Stimulated activated effector memory CD8-positive, alpha-beta T cell treated with anti-CD3 and anti-CD28 coated beads, Interleukin-12 subunit alpha, Interleukin-12 subunit beta, amount 100 ng/mL, for 72 hours (primary cell): ENCODE results near the gene TMEM135.

Experiments used
- ATAC-seq: fragments of 150-1000 bp; cut with Tn5 transposase; 2 replicates; pipeline ENCODE4 v1.10.0; 2021
- DNase-seq, 2 donors: peaks; one replicate each; pipeline ENCODE4 v3.0.0; 2021 to 2022; ENCODE audit warnings: low spot score in 2 of 2
- H3K27ac Mint-ChIP-seq: one replicate; pipeline ENCODE4 v1.8.0; 2022; ENCODE audit warnings: mild to moderate bottlenecking, mixed read lengths
- H3K36me3 Mint-ChIP-seq: one replicate; pipeline ENCODE4 v1.8.0; 2022; ENCODE audit warnings: mild to moderate bottlenecking, mixed read lengths
- H3K4me1 Mint-ChIP-seq: one replicate; pipeline ENCODE4 v1.8.0; 2022; ENCODE audit warnings: mixed read lengths
- H3K4me3 Mint-ChIP-seq: one replicate; pipeline ENCODE4 v1.8.0; 2022; ENCODE audit warnings: mild to moderate bottlenecking, mixed read lengths
- H3K9me3 Mint-ChIP-seq: one replicate; pipeline ENCODE4 v1.8.0; 2022; ENCODE audit warnings: mixed read lengths

Gene TMEM135

DNA sequence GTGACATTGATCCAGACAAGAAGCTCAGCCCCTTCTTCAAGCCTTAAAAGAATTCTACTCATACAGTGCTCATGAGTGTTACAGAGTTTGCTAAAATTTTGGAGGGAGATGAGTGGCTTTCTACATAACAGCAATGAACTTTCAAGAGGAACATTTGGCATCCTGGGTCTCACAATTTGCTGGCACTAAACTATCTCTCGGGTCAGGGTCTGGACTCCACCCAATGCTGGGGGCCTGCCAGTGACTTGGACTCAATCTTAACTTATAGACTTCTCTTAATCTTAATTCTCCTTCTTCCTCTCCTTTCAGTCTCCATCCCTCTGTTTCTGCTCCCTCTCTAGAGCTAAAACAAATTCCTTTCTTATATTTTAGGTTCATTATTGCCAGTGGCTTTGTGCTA lies 317.9 kb downstream of the TMEM135 start:
- no peaks in the 10 kb centered on the region for H3K9me3 Mint-ChIP-seq
- no peak overlapping the region for H3K4me3 Mint-ChIP-seq
- ATAC-seq (no peak), DNase-seq (no peak)
- no peaks in the 10 kb centered on the region for H3K36me3 Mint-ChIP-seq
- no peak overlapping the region for H3K27ac Mint-ChIP-seq
- H3K4me1 Mint-ChIP-seq = peaks cover 15% of the 10 kb centered on the region

DNA sequence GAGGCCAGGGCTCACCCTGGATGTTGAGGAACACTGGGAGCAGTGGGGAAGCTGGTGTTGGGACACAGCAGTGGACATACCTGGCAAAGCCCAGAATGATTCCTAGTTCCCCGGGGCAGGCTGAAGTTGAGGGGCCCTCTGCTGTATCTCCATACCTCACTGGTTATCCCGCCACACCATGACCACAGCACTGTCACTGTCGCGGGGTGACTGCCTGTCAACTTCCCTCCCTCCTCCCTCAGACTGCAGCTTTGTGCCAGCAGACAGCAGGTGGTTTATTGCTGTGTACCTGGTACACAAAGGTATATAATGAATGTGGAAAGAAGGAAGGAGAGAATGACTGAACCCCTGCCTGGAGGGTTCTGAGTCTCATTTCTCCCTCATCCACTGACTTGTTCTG lies 318.7 kb downstream of the TMEM135 start:
- Mint-ChIP-seq H3K36me3 (no peaks in the 10 kb centered on the region), H3K27ac (no peak overlapping the region), H3K4me1 (peaks cover 15% of the 10 kb centered on the region), H3K4me3 (no peak overlapping the region), H3K9me3 (no peaks in the 10 kb centered on the region)
- DNase-seq (no peak), ATAC-seq (no peak)

DNA sequence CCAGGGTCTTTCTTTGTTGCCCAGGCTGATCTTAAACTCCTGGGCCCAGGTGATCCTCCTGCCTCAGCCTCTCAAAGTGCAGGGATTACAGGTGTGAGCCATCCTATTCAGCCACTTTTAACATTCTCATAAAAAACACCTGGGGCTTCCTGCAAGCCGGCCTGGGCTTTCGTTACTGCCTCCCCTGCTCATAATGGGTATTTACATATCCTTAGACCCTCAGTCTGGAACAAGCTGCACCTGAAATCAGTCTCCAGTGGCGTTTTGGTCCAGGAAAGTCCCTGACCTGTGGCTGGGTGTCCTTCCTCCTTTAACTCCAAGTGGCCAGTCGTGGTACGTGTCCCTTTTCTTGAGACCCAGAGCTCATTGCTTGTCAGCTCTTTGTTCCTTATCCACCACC lies 320.7 kb downstream of the TMEM135 start:
- Mint-ChIP-seq H3K9me3 (no peaks in the 10 kb centered on the region), H3K27ac (no peak overlapping the region), H3K4me3 (no peak overlapping the region), H3K36me3 (no peaks in the 10 kb centered on the region), H3K4me1 (peaks cover 3% of the 10 kb centered on the region)
- no peak for ATAC-seq
- DNase-seq = no peak

DNA sequence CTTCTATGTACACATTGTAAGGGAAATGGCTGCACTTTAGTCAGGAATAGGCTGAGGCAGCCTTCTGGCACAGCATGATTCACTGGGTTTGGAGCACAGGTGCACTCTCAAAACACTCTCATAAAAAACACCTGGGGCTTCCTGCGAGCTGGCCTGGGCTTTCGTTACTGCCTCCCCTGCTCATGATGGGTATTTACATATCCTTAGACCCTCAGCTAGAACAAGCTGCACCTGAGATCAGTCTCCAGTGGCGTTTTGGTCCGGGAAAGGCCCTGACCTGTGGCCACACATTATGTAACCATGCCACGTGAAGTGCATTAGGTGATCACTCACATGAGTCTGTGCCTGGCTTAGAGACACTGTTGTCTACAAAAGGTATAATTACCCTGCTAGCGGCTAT lies 321.7 kb downstream of the TMEM135 start:
- Mint-ChIP-seq H3K27ac (no peak overlapping the region), H3K36me3 (no peaks in the 10 kb centered on the region), H3K4me1 (no peaks in the 10 kb centered on the region), H3K4me3 (no peak overlapping the region), H3K9me3 (no peaks in the 10 kb centered on the region)
- ATAC-seq = no peak
- DNase-seq = no peak

DNA sequence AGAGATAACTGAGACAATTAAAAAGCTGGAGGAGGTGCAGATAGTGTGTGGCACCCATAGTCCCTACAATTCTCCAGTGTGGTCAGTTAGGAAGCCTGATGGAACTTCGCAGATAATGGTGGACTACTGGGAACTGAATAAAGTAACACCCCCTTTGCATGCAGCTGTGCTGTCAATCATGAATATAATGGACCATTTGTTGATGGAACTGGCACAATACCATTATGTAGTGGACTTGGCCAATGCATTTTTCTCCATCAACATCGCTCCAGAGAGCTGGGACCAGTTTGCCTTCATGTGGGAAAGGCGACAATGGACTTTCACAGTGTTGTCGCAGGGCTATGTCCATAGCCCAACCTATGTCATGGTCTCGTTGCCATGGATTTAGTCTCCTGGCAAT lies 324.2 kb downstream of the TMEM135 start:
- Mint-ChIP-seq H3K4me1 (no peaks in the 10 kb centered on the region), H3K4me3 (no peak overlapping the region), H3K9me3 (no peaks in the 10 kb centered on the region), H3K36me3 (no peaks in the 10 kb centered on the region), H3K27ac (no peak overlapping the region)
- ATAC-seq = no peak
- no peak for DNase-seq

DNA sequence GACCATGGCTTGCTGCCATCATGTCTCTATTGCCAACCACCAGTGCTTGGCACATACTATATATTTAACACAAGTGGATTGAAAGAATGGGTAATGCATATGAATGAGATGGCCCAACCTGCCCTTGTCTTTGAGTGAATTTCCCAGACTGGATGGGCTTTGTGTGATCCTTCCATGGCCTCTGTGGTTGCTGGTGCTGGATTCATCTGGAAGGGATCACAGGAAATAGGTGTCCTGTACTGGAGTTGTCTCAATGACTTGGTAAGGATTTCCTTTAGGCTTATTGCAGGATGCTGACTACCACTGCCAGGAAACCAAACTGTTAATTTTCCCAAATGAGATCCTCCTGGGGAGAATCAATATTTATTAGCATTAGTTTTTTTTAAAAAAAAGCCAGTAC lies 328.6 kb downstream of the TMEM135 start:
- H3K27ac Mint-ChIP-seq = no peak overlapping the region

DNA sequence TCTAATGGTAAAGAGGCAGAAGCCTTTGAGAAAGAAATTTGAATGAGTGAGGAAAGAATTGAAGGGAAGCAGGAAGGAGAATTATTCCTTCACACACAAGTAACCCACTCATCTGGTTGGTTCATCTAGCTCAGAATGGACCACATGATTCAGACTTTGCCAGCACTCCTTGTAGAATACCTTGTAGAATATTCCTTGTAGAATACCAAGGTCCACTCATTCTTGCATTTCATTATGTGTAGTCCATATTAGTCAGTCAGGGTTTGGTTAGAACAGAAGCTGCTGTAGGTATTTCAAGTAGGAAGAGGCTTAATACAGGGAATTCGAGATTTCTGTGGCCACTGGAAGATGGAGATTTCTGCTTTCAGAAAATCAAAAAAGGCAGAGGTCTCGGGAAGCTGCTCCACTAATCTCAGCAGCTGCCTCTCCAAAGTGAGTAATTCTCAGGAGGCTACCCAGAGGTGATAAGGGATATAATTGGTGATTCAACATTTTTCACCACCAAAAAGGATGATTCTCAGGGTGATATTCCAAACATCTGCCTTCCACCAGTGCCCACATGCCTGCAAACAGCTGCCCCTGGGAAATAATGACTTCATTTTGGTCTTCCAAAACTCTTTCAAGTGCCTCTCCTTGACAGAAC lies 329.1 kb downstream of the TMEM135 start:
- ATAC-seq (no peak), DNase-seq (no peak)
- no peak overlapping the region for H3K4me3 Mint-ChIP-seq
- H3K36me3 Mint-ChIP-seq = no peaks in the 10 kb centered on the region
- H3K9me3 Mint-ChIP-seq = no peaks in the 10 kb centered on the region
- no peaks in the 10 kb centered on the region for H3K4me1 Mint-ChIP-seq
- no peak overlapping the region for H3K27ac Mint-ChIP-seq

More for the DNA sequence above, 328.6 kb downstream of the TMEM135 start:
- Mint-ChIP-seq H3K9me3 (no peaks in the 10 kb centered on the region), H3K4me1 (no peaks in the 10 kb centered on the region), H3K4me3 (no peak overlapping the region), H3K36me3 (no peaks in the 10 kb centered on the region)
- ATAC-seq (no peak), DNase-seq (no peak)

DNA sequence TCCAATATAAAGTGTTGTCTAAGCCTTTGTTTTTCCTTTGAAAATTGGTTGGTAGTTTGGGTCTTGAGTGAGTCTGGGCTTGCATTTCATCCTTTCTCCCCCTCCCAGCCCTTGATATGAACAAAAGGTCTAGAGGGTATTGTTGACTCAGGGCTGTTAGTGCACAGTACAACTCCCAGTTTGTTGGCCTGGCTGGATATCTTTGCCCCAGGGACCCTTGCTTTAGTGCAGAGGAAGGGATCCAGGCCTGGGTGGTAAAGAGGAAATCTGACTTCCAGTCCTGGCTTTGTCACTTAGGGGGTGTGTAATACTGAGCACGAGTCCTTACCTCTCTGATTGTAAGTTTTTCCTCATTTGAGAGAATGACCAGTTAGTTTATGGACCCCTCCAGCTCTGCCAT lies 330.4 kb downstream of the TMEM135 start:
- no peak for DNase-seq
- no peak for ATAC-seq
- Mint-ChIP-seq H3K4me3 (no peak overlapping the region), H3K27ac (no peak overlapping the region), H3K9me3 (no peaks in the 10 kb centered on the region), H3K4me1 (no peaks in the 10 kb centered on the region), H3K36me3 (no peaks in the 10 kb centered on the region)

DNA sequence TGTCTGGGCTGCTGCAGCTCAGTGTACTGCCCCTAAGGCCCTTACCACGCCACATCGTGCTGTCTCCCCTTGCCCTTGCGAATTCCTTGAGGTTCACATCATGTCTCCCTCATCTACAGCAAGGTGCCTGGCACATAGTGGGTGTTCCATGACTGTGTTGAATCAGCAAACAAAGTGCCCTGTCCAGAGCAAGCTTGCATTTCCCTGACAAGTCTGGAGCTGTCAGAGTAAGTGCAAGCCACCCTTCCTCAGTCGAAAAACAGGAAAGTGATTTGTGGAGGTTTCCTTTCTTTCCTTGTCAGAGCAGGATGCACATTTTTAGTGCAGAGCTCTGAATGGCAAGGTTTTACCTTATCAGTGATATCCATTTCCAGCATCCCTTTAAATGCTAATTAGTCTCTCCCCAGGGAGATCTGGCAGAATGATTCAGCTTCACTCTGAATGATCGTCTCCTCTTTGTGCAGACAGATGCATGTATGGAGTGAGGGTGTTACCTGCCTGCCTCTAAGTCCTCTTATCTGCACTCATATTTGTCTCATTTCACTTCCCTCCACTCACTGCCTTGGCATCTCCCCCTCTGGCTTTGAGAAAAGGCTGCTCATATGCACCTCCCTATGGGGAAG lies 331.2 kb downstream of the TMEM135 start:
- H3K4me3 Mint-ChIP-seq = no peak overlapping the region
- no peak overlapping the region for H3K27ac Mint-ChIP-seq
- peak; percentile 33 for ATAC-seq
- H3K4me1 Mint-ChIP-seq = no peaks in the 10 kb centered on the region
- DNase-seq = no peak
- H3K36me3 Mint-ChIP-seq = no peaks in the 10 kb centered on the region
- no peaks in the 10 kb centered on the region for H3K9me3 Mint-ChIP-seq

DNA sequence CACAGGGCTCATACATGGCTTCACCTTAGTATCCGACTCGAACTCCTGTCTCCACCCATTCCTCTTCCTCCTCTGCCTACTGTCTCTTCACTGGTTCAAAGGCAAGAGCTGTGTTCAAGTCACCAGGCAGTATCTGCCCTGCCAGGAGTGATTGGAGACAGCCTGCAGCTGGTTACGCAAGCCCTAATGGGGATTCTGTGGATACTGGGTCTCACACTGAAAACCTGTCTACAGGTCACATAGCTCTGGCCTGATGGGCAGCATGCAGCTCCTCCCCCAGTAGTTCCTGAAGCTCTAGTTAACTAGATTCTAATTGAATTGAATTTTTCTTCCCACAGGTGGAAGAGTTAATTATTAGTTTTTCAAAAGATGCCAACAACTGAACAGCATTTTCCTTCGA lies 332.2 kb downstream of the TMEM135 start:
- ATAC-seq = no peak
- no peak overlapping the region for H3K27ac Mint-ChIP-seq
- no peaks in the 10 kb centered on the region for H3K9me3 Mint-ChIP-seq
- H3K36me3 Mint-ChIP-seq = no peaks in the 10 kb centered on the region
- H3K4me1 Mint-ChIP-seq = no peaks in the 10 kb centered on the region
- no peak overlapping the region for H3K4me3 Mint-ChIP-seq
- no peak for DNase-seq

DNA sequence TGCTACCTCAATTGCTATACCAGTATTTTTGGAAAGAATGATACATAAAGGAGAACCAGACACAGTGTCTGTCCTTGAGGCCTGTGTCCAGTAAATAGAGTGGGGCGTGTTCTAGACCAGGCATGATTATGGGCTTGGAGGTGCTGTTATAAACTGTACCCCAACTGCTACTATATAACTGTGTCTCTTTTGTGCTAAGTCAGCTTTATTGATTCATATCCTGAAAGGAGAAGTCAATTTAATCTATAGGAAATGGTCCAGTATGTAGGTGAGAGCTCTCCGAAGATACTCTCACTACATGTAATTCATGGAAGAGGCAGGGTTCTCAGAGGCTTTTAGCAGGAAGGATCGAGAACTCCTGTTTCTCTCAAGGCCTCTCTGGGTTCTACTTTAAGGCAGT lies 334.3 kb downstream of the TMEM135 start:
- DNase-seq (no peak), ATAC-seq (no peak)
- no peak overlapping the region for H3K27ac Mint-ChIP-seq
- H3K4me1 Mint-ChIP-seq = no peaks in the 10 kb centered on the region
- no peaks in the 10 kb centered on the region for H3K36me3 Mint-ChIP-seq
- no peak overlapping the region for H3K4me3 Mint-ChIP-seq
- no peaks in the 10 kb centered on the region for H3K9me3 Mint-ChIP-seq
